Calu3 (cell line): ENCODE data around the gene CEP76. TPM values are rescaled to one million over a fixed set of nuclear protein-coding genes. Genes with fewer than 3 reads are reported as not detected.

Source experiments
- BruUV-seq: library from RNA; stranded (reverse); fragments of 400-500 nt; replicated peaks from 2 replicates; lab custom pipeline; 2021; lab: Mats Ljungman, UMichigan
- CTCF ChIA-PET: fragments of 300-600 bp; sonication (Branson Sonifier 250); formaldehyde crosslinking; loops from one replicate; lab custom pipeline; 2022; ENCODE audit warnings: antibody characterized with exemption; lab: Charles Lee
- DNase-seq: peaks from one replicate; pipeline ENCODE4 v3.0.0; 2022
- H3K27ac Mint-ChIP-seq: one replicate; pipeline ENCODE4 v1.8.0; 2022; ENCODE audit warnings: mixed read lengths; ENCODE audit not compliant: unreplicated experiment
- H3K27me3 Mint-ChIP-seq: one replicate; pipeline ENCODE4 v1.8.0; 2022; ENCODE audit warnings: mixed read lengths; ENCODE audit not compliant: unreplicated experiment
- H3K36me3 Mint-ChIP-seq: one replicate; pipeline ENCODE4 v1.8.0; 2022; ENCODE audit warnings: mild to moderate bottlenecking, moderate library complexity, mixed read lengths; ENCODE audit not compliant: insufficient read depth, unreplicated experiment
- H3K4me1 Mint-ChIP-seq: one replicate; pipeline ENCODE4 v1.8.0; 2022; ENCODE audit warnings: mild to moderate bottlenecking, low read depth, mixed read lengths; ENCODE audit not compliant: unreplicated experiment
- H3K4me3 Mint-ChIP-seq: one replicate; pipeline ENCODE4 v1.8.0; 2022; ENCODE audit warnings: mild to moderate bottlenecking, low read depth, moderate library complexity, mixed read lengths; ENCODE audit not compliant: unreplicated experiment
- H3K9me3 Mint-ChIP-seq: one replicate; pipeline ENCODE4 v1.8.0; 2022; ENCODE audit warnings: low read depth, mixed read lengths; ENCODE audit not compliant: unreplicated experiment
- CTCF ChIP-seq: fragments of 200-600 bp; IDR thresholded peaks from one replicate; pipeline ENCODE4 v1.8.0; 2022; ENCODE audit warnings: antibody characterized with exemption; ENCODE audit not compliant: unreplicated experiment
- intact Hi-C: fragments of 100-400 bp; cut with micrococcal nuclease; formaldehyde crosslinking; loops from one replicate; pipeline ENCODE4 v1.10.0; 2022; ENCODE audit not compliant: unreplicated experiment
- total RNA-seq: library from RNA; stranded (reverse); gene quantifications from 2 replicates; pipeline ENCODE4 v1.2.3, GENCODE V29; 2022

CEP76 gene
- total RNA-seq, 1 experiment from 2014 or later: 12.7 TPM

- H3K9me3 Mint-ChIP-seq: peaks cover 4% of the 10 kb centered on the region
- no peak overlapping the region for H3K27ac Mint-ChIP-seq
- no TSS peak for BruUV-seq
- no peak for TF ChIP-seq CTCF
- H3K4me1 Mint-ChIP-seq: peaks cover 24% of the 10 kb centered on the region
- H3K4me3 Mint-ChIP-seq: no peak overlapping the region
- H3K27me3 Mint-ChIP-seq: no peaks in the 10 kb centered on the region
- intact Hi-C loops: no loop called here
- H3K36me3 Mint-ChIP-seq: peaks cover 27% of the 10 kb centered on the region
- DNase-seq: no peak
- CTCF ChIA-PET: no interaction called here
Measured at GRCh38 chr18:12625241-12625640, 77.3 kb downstream of the CEP76 start.

Other genes starting within 250 kb of the CEP76 start
- gene SPIRE1, start 44.6 kb downstream of the CEP76 start, total RNA-seq: 91.7 and 98.6 TPM in 2 replicates
- 78.6 and 89.6 TPM in 2 replicates for gene PSMG2, start 319 bp upstream of the CEP76 start, total RNA-seq
- 58.1 and 61.5 TPM in 2 replicates for gene PTPN2, start 181.5 kb upstream of the CEP76 start, total RNA-seq
- gene SEH1L, start 245.3 kb upstream of the CEP76 start, total RNA-seq: 52.3 and 61.2 TPM in 2 replicates